ENCODE measurements around the gene GGT6. TPM values are rescaled to one million over a fixed set of nuclear protein-coding genes. Genes with fewer than 3 reads are reported as not detected.
"Not testable (repeated sequence)": the region's sequence is repeated elsewhere in the genome, so short reads cannot be mapped to it uniquely, and the experiment has no call there.

Gene GGT6
- total RNA-seq, 1 donor from 2014 or later = not detected

GRCh38 chr17:4592240-4593005, 32.0 kb upstream of the GGT6 start:
- intact Hi-C loops (cut with micrococcal nuclease) = no loop called here

GRCh38 chr17:4591529-4591928, 31.2 kb upstream of the GGT6 start:
- intact Hi-C loops (cut with micrococcal nuclease) = no loop called here

- intact Hi-C loops (cut with micrococcal nuclease) = no loop called here
These were observed 30.6 kb upstream of the GGT6 start for GRCh38 chr17:4590981-4591453.

GRCh38 chr17:4590042-4590441, 29.7 kb upstream of the GGT6 start:
- intact Hi-C loops (cut with micrococcal nuclease) = not testable (repeated sequence)

- intact Hi-C loops (cut with micrococcal nuclease) = no loop called here
These were observed 28.7 kb upstream of the GGT6 start for GRCh38 chr17:4588898-4589625.

GRCh38 chr17:4588391-4588790, 28.0 kb upstream of the GGT6 start:
- intact Hi-C loops (cut with micrococcal nuclease) = no loop called here

- intact Hi-C loops (cut with micrococcal nuclease) = no loop called here
These were observed 27.4 kb upstream of the GGT6 start for GRCh38 chr17:4587803-4588202.

GRCh38 chr17:4587195-4587594, 26.8 kb upstream of the GGT6 start:
- intact Hi-C loops (cut with micrococcal nuclease) = no loop called here

GRCh38 chr17:4586043-4586442, 25.7 kb upstream of the GGT6 start:
- intact Hi-C loops (cut with micrococcal nuclease) = no loop called here

- intact Hi-C loops (cut with micrococcal nuclease) = no loop called here
These were observed 25.2 kb upstream of the GGT6 start for GRCh38 chr17:4585638-4585994.

- intact Hi-C loops (cut with micrococcal nuclease) = no loop called here
These were observed 24.7 kb upstream of the GGT6 start for GRCh38 chr17:4584917-4585637.

- intact Hi-C loops (cut with micrococcal nuclease) = no loop called here
These were observed 23.9 kb upstream of the GGT6 start, which contains the start of gene SMTNL2 for GRCh38 chr17:4584101-4584916. SMTNL2 (plus strand) TSS chr17:4584529; CDS start chr17:4584606, 77 bp downstream.

- intact Hi-C loops (cut with micrococcal nuclease) = no loop called here
These were observed 23.4 kb upstream of the GGT6 start for GRCh38 chr17:4583782-4584100.

GRCh38 chr17:4583206-4583605, 22.8 kb upstream of the GGT6 start:
- intact Hi-C loops (cut with micrococcal nuclease) = no loop called here

GRCh38 chr17:4582691-4583090, 22.3 kb upstream of the GGT6 start:
- intact Hi-C loops (cut with micrococcal nuclease) = no loop called here

- intact Hi-C loops (cut with micrococcal nuclease) = no loop called here
These were observed 21.7 kb upstream of the GGT6 start for GRCh38 chr17:4582101-4582501.

- intact Hi-C loops (cut with micrococcal nuclease) = no loop called here
These were observed 19.9 kb upstream of the GGT6 start for GRCh38 chr17:4580291-4580690.

GRCh38 chr17:4579678-4580077, 19.3 kb upstream of the GGT6 start:
- intact Hi-C loops (cut with micrococcal nuclease) = no loop called here

GRCh38 chr17:4578349-4578748, 18.0 kb upstream of the GGT6 start:
- intact Hi-C loops (cut with micrococcal nuclease) = not testable (repeated sequence)

GRCh38 chr17:4577386-4577993, 17.1 kb upstream of the GGT6 start:
- intact Hi-C loops (cut with micrococcal nuclease) = no loop called here
